ENCODE results near the gene RFPL4A.
"Not testable (repeated sequence)": the region's sequence is repeated elsewhere in the genome, so short reads cannot be mapped to it uniquely, and the experiment has no call there.

RFPL4A gene

DNA sequence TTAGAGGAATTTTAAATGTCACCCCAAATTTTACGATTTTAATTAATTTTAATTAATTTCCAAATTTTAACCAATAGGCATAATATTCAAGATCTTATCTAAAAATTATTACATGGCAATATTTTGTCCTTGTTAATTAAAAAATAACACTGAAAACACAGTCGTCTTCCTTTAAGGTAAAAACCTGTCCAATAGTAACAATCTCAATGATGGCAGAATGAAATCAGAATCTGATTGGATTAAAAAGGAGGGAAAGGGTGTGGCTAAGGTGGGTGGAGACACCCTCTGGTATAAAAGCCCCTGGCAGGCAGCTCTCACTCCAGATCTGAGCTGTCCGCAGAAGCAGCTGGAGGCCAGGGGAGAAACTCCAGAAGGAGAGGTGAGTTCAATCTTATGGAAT lies at the start of gene RFPL4A:
TSS of gene RFPL4A (plus strand) at position 301 of the 400 bp plus-strand sequence. CDS start 2,704 bp downstream, outside the sequence.
- DNase-seq: not testable (repeated sequence)

DNA sequence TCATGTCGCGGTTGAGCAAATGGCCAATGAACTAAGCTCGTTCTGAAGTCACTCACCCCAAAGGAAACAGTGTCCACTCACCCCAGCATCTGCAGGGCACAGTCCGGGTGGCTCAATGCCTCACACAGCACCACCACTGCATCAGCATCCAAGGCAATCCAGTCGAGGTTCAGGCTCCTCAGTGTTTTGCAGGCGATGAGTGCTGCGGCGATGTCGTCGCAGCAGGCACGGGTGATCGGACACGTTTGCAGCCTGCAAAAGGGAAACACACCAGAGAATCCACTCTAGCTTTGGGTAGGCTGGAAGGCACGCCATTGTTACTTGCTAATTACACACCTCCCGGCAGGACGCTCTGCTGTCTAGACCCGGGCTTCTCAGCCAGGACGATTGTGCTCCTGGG lies 47.2 kb upstream of the RFPL4A start:
- no peak for DNase-seq

DNA sequence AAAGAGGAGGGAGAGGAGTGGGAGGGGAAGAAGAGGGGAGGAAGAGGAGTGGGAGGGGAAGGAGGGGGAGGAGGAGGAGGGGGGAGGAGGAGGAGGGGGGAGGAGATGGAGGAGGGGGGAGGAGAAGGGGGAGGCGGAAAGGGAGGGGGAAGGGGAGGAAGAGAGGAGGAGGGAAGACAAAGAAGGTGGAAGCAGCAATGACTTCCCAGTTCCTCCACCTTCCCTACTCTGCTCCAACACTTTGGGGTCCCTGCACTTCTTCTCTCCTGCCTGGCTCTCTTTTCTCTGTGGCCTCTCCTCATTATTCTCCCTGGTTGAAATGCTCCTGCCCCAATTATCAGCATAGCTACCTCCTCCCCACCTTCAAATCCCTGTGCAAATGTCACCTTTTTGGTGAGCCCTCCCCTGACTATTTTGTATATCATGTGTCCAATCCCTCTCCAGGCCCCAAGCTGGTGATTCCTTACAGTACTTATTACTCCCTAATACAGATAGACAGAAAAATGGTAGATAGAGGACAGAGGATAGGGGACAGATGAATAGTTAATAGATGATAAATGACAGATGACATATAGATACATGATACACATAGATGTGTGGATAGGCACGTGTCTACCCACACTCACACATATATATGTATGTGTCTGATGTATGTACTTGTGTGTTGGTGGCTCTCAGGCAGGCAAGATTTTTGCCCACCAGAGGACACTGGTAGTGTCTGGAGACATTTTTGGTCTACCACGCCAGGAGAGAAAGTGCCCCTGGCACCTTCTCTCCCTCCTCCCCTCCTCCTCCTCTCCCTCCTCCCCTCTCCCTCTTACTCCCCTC lies 45.9 kb upstream of the RFPL4A start:
- no peak for DNase-seq

DNA sequence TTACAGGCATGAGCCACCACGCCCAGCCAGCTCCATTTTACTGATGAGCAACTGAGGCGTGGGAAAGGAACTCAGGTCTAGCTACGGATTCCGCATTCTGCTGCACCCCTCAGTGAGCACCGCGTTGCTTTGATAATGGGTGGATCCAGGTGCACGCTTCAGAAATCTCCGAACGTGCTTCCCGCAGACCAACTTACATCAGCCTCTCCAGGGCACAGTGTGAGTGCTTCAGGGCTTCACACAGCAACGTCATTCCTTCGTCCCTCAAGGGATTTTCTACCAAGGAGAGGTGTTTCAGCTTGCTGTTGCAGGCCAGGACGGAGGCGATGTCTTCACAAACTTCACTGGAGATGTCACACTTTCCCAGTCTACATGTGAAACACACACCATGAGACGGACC lies 42.4 kb upstream of the RFPL4A start:
- DNase-seq: no peak

DNA sequence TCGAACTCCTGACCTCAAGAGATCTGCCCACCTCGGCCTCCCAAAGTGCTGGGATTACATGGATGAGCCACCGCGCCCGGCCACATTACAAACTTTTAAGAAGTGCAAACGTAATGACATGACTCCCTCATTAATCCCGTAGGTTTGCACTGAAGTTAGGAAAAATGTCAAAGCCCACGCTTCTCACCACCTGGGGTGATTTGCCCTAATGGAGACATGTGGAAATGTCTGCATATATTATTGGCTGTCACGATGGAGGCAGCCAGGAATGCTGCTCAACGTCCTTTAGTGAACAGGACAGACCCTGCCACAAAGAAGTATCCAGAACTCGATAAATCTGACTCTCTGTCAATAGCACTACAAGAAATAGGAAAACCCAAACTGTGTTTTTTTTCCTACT lies 41.6 kb upstream of the RFPL4A start:
- no peak for DNase-seq

DNA sequence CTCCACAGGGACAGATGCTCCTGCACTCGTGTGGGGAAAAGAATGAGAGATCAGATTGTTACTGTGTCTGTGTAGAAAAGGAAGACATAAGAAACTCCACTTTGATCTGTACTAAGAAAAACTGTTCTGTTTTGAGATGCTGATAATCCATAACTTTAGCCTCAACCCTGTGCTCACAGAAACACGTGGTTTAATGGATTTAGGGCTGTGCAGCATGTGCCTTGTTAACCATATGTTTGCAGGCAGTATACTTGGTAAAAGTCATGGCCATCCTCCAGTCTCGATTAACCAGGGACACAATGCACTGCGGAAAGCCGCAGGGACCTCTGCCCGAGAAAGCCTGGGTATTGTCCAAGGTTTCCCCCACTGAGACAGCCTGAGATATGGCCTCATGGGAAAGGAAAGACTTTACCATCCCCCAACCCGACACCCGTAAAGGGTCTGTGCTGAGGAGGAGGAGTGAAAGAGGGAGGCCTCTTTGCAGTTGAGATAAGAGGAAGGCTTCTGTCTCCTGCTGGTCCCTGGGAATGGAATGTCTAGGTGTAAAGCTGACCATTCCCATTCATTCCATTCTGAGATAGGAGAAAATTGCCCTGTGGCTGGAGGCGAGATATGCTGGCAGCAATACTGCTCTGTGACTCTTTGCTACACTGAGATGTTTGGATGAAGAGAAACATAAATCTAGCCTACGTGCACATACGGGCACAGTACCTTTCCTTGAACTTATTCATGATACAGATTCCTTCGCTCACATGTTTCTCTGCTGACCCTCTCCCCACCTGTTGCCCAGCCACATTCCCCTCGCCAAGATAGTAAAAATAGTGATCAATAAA lies 40.8 kb upstream of the RFPL4A start:
- DNase-seq: not testable (repeated sequence)

DNA sequence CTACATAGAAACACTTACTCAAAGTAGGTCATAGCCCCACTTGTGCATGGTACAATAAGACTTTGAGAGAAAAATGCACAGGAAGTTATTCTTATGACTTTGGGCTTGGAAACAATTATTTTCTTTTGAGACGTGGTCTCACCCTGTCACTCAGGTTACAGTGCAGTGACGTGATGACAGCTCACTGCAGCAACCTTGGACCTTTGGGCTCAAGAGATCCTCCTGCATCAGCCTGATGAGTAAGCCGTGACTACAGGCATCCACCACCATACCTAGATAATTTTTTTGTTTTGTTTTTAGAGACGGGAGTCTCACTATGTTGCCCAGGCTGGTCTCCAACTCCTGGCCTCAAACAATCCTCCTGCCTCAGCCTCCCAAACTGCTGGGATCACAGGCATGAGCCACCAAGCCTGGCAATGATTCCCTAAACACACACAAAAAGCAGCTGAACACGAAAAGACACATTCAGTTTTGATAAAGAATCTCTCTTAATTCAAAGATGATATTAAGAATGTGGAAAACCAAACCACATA lies 38.6 kb upstream of the RFPL4A start:
- no peak for DNase-seq

DNA sequence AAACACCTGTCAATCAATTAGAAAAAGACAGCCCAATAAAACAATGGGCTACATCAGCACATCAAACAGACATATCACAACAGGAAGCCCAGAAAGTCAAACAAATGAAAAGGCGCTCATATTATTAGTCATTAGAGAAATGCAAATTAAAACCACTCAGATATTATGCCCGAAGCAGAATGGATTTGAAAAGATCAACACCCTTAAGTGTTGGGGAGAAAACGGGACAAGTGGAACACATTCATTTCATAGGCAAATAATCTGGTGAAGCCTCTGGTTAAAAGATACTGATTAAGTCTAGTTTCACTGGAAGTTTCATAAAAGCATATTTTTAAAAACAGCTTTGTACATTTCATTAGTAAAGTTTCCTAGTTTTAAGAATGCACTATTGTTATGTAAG lies 38.1 kb upstream of the RFPL4A start:
- DNase-seq: no peak

DNA sequence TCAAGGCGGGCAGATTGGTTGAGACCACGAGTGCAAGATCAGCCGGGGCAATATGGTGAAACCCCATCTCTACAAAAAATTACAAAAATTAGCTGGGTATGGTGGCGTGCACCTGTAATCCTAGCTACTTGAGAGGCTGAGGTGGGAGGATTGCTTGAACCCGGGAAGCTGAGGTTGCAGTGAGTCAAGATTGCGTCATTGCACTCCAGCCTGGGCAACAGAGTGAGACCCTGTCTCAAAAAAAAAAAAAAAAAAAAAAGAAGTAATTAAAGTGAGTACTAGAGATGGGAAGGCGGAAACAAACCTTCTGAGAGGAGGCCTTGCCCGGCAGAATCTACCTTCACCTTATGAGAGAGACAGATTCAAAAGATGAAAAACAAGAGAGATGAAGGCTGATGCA lies 35.4 kb upstream of the RFPL4A start:
- DNase-seq: no peak

DNA sequence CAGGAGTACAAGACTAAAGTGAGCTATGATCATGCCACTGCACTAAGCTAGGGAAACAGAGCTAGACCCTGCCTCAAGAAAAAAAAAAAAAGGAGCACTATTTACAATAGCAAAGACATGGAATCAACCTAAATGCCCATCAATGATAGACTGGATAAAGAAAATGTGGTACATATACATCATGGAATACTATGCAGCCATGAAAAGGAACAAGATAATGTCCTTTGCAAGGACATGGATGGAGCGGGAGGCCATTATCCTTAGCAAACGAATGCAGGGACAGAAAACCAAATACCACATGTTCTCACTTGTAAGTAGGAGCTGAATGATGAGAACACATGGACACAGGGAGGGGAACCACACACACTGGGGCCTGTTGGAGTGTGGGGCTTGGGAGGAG lies 28.5 kb upstream of the RFPL4A start:
- DNase-seq: not testable (repeated sequence)

DNA sequence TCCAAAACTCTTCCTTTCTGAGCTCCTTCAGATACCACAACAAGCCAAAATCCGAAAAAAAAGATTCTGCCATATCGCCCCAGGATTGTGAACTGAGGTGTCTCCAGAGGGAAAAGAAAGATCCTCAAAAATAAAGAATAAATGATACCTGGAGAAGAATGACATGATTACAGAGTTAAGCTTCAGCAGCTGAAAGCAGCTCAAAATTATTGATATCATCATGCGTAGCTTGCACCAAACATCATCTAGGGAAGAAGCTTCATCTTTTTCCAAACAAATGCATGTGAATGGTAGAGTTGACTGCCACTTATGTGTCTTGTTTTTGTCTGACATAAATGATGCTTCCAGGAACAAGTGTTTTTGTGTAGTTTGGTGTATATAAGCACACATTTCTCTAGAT lies 20.6 kb upstream of the RFPL4A start, which contains the start of gene NLRP9:
TSS of gene NLRP9 (minus strand) at position 101 of the 400 bp plus-strand sequence. CDS start at position 73, 28 bp downstream.
- no peak for DNase-seq

DNA sequence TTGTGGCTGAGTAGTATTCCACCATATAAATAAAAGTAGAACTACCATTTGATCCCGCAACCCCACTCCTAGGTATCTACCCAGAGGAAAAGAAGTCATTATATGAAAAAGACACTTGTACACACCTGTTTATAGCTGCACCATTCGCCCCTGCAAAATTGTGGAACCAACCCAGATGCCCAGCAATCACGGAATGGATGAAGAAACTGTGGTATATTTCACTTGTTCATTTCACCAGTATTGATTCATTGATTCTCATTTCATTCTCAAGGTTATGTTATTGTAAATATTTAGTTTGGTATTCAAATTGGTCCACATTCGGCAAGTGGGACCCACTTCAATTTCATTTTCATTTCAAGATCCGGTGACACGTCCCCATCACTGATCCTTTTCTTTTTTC lies 8.2 kb upstream of the RFPL4A start:
- no peak for DNase-seq

DNA sequence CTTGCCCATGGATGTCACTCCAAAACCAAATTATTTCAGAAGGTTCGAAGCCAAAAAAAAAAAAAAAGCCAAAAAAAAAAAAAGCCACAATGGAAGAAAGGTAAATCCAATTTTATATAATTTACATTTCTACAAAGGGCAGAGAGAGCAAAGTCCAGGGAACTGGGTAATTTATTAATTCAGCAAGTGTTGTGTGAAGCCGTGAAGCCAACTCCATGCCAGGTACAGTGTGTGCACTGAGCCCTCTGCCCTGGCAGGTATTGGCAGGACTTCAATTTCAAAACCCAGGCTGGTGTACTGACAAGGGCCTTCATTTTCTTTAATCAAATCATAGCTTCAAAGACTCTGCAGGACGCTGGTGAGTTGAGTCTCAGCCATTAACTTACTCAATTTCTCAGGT lies 5.5 kb upstream of the RFPL4A start:
- no peak for DNase-seq

DNA sequence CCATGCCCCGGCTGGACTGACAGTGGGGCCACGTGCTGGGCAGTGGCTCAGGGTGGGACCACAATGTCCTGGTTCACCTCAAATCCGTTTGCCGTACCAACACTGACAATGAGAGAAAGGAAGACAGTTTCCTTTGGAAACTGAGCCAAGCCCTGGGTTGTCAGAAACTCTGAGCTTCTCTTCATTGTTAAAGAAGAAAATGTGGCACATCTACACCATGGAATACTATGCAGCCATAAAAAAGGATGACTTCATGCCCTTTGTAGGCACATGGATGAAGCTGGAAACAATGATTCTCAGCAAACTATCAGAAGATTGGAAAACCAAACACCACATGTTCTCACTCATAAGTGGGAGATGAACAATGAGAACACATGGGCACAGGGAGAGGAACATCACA lies 2.1 kb upstream of the RFPL4A start:
- not testable (repeated sequence) for DNase-seq

DNA sequence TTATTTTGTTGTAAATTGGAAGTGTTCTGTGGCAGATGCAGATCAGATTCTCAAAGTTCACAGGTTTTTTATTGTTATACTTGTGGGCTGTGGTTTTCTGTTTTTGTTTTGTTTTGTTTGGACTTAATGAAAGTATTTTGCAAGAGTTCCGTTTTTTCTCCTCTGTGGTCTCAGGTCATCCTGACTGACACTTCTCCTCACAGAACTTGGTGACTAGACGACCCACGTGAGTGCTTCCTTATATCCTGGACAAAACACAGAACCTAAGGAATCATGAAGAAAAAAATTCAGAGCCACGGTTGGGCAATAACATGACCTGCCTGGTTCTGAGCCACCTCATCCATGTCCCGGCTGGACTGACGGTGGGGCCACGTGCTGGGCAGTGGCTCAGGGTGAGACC lies 7.6 kb downstream of the RFPL4A start:
- DNase-seq: no peak

DNA sequence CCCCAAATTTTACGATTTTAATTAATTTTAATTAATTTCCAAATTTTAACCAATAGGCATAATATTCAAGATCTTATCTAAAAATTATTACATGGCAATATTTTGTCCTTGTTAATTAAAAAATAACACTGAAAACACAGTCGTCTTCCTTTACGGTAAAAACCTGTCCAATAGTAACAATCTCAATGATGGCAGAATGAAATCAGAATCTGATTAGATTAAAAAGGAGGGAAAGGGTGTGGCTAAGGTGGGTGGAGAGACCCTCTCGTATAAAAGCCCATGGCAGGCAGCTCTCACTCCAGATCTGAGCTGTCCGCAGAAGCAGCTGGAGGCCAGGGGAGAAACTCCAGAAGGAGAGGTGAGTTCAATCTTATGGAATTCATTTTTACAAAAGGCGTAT lies 9.9 kb downstream of the RFPL4A start, which contains the start of gene RFPL4AL1:
TSS of gene RFPL4AL1 (plus strand) at position 301 of the 400 bp plus-strand sequence. CDS start 2,687 bp downstream, outside the sequence.
- DNase-seq: not testable (repeated sequence)

DNA sequence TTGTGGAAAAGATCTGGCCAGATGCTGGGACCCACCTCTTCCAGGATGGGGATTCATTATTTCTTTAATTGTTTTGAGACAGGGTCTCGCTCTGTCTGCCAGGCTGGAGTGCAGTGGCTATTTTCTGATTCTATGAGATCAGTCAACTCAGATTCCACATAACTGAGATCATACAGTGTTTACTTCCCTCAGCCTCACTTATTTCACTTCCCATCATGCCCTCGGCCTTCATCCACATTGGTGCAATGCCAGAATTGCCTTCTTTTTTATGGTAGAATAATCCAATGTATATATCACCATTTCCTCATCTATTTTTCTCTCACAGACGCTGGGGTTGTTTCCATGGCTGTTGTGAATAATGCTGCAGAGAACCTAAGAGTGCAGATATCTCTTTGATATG lies 10.7 kb downstream of the RFPL4A start:
- not testable (repeated sequence) for DNase-seq

DNA sequence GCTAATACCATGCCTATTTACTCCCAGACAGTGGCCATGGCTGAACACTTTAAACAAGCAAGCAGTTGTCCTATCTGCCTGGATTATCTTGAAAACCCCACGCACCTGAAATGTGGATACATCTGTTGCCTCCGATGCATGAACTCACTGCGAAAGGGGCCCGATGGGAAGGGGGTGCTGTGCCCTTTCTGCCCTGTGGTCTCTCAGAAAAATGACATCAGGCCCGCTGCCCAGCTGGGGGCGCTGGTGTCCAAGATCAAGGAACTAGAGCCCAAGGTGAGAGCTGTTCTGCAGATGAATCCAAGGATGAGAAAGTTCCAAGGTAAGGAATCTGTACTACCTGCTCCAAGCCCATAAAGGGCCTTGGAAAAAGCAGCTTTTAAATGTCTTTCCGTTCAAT lies 18.6 kb downstream of the RFPL4A start:
- DNase-seq: peak; percentile 0

DNA sequence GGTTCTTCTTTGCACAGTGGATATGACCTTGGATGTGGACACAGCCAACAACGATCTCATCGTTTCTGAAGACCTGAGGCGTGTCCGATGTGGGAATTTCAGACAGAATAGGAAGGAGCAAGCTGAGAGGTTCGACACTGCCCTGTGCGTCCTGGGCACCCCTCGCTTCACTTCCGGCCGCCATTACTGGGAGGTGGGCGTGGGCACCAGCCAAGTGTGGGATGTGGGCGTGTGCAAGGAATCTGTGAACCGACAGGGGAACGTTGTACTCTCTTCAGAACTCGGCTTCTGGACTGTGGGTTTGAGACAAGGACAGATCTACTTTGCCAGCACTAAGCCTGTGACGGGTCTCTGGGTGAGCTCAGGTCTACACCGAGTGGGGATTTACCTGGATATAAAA lies 19.4 kb downstream of the RFPL4A start:
- no peak for DNase-seq

DNA sequence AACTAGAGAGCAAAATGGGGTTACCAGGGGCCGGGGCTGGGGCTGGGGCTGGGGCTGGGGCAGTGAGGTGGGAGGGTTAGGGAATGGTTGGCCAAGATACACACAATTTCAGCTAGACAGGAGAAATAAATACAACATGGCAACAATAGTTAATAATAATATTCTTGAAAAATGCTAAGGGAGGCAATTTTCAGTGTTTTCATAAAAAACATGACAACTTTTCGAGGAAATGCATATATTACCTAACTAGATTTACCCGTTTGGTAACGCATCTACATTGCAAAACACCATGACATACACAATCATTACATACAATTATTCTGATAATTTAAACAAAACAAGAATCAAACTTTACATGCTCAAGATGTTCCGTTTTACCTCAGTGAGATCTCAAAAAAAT lies 22.2 kb downstream of the RFPL4A start:
- no peak for DNase-seq

DNA sequence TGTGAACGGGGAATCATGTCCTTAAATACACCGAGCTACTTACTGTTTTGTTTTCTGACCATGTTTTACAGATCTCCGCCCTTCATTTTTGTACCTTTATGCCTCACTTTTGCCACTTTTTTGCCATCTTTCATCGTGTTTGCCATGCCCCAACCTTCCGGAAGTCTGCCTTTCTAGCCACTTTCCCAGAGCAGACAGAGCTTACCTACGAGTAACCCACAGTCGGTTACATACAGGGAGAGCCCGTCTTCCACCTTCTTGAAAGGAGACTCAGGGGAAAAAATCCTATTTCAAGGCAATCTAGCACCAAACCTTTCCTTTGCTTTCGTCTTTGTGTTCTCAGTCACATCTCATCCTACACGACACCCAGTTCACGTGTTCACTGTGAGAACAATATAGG lies 36.1 kb downstream of the RFPL4A start:
- no peak for DNase-seq

DNA sequence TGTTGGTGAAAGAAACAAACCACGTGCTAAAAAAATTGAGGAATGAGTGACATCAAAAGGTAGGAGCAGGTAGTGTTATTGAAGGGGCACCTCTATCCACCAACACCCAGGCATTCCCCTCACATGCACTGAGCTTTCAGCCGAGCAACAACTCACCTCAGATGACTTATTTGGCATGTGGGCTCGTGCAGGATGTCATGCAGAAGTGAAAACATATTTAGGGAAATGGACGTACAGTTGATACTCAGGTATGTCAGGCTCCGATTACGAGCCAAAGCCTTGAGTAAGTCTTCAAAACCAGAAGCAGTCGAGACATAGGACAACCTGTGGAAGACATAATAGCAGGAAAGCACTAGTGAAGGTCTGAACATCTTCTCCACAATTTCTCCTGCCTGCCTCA lies 42.5 kb downstream of the RFPL4A start:
- DNase-seq: no peak

DNA sequence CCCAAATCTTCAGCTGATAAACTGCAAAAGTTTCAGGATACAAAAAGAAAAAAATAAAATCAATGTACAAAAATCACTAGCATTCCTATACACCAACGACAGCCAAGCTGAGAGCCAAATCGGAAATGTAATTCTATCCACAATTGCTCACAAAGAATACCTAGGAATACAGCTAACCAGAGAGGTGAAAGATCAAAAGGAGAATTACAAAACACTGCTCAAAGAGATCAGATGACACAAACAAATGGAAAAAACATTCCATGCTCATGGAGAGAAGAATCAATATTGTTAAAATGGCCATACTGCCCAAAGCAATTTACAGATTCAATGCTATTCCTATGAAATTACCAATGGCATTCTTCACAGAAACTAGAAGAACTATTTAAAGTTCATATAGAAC lies 43.4 kb downstream of the RFPL4A start:
- no peak for DNase-seq

All from NCI-H1092 treated with DMSO at 0.1 percent for 48 hours (cell line).